HL-60 (cell line): Measurements from ENCODE around the gene AKAP8L.

ENCODE experiments used
- GABPA ChIP-seq: IDR thresholded peaks from 2 replicates; pipeline ENCODE4 v1.6.1; 2012; ENCODE audit warnings: low read depth
- POLR2AphosphoS5 ChIP-seq: IDR thresholded peaks from 2 replicates; pipeline ENCODE4 v1.6.1; 2012; ENCODE audit warnings: low read depth
- TF ChIP-seq, protein P1 (sequence below): IDR thresholded peaks from one replicate; pipeline ENCODE4 v1.5.1; 2011; ENCODE audit warnings: low read length, control low read depth, inconsistent platforms; ENCODE audit not compliant: insufficient read depth

GRCh38 chr19:15466851-15467733 lies 48.3 kb upstream of the AKAP8L start:
- TF ChIP-seq, protein P1, sequence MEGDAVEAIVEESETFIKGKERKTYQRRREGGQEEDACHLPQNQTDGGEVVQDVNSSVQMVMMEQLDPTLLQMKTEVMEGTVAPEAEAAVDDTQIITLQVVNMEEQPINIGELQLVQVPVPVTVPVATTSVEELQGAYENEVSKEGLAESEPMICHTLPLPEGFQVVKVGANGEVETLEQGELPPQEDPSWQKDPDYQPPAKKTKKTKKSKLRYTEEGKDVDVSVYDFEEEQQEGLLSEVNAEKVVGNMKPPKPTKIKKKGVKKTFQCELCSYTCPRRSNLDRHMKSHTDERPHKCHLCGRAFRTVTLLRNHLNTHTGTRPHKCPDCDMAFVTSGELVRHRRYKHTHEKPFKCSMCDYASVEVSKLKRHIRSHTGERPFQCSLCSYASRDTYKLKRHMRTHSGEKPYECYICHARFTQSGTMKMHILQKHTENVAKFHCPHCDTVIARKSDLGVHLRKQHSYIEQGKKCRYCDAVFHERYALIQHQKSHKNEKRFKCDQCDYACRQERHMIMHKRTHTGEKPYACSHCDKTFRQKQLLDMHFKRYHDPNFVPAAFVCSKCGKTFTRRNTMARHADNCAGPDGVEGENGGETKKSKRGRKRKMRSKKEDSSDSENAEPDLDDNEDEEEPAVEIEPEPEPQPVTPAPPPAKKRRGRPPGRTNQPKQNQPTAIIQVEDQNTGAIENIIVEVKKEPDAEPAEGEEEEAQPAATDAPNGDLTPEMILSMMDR, result no peak
- TF ChIP-seq POLR2AphosphoS5, result no peak
- no peak for TF ChIP-seq GABPA
